ENCODE data around the gene UBE4B.

UBE4B gene

DNA sequence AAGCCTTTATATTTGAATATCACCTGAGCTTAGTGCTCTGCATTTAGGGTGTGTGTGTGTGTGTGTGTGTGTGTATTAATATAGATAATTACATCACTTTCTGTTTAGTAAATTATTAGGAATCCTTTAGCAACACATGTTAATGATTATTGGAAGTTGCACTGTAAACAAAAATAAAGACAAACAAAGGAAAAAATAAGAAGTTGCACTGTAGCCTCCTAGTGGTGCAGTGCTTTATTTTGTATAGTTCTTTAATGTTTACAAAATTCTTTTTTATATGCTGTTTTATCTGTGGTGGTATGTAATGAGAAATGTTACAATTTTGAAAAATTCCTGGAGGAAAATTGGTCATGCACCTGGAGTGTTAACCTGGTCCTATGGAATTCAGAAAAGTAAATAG is 69.2 kb downstream of the UBE4B start:
- H3K27me3 ChIP-seq (ENCODE audit: insufficient read depth, low read length), result no peaks in the 10 kb centered on the region
- peaks cover 10 to 17% of the 10 kb centered on the region in 2 experiments for H3K36me3 ChIP-seq (ENCODE audit: control insufficient read depth in 1 of 2, insufficient read depth in 2 of 2, low read length in 2 of 2)
- H3K4me3 ChIP-seq (ENCODE audit: low read depth, low read length), result no peak overlapping the region
- H2AK5ac ChIP-seq (ENCODE audit: low read length), result no peak overlapping the region
- no peaks in the 10 kb centered on the region for H3K79me2 ChIP-seq (ENCODE audit: control insufficient read depth, insufficient read depth, low read length, poor library complexity)
- no peaks in the 10 kb centered on the region for H3K4me1 ChIP-seq (ENCODE audit: control insufficient read depth in 1 of 2, insufficient read depth in 2 of 2, low read length in 2 of 2)
- no peak overlapping the region for H4K91ac ChIP-seq (ENCODE audit: low read depth, low read length)
- no peaks in the 10 kb centered on the region for H3K79me1 ChIP-seq (ENCODE audit: low read length)
- H3K14ac ChIP-seq (ENCODE audit: low read length), result no peak overlapping the region
- H3K27ac ChIP-seq (ENCODE audit: low read depth, low read length), result no peak overlapping the region
- no peak overlapping the region for H3K23ac ChIP-seq (ENCODE audit: low read length)
- no peak overlapping the region for H4K8ac ChIP-seq (ENCODE audit: low read depth, low read length)
- H2AFZ ChIP-seq (ENCODE audit: insufficient read depth, low read length, poor library complexity), result no peak overlapping the region
- DNase-seq, result no peak
- no peak overlapping the region for H3K4me2 ChIP-seq (ENCODE audit: low read length)
- no peak overlapping the region for H3K4ac ChIP-seq (ENCODE audit: low read depth, low read length)
- H2BK12ac ChIP-seq (ENCODE audit: low read length), result no peak overlapping the region
- H3K9me3 ChIP-seq (ENCODE audit: insufficient read depth, low read depth, low read length), result no peaks in the 10 kb centered on the region
- no peak overlapping the region for H3K9ac ChIP-seq (ENCODE audit: low read length)
- no peak overlapping the region for H2BK120ac ChIP-seq (ENCODE audit: insufficient read depth, low read length, poor library complexity)
- H4K12ac ChIP-seq (ENCODE audit: low read depth, low read length), result no peak overlapping the region
- no peak overlapping the region for H3K18ac ChIP-seq (ENCODE audit: low read length)
- H2BK5ac ChIP-seq (ENCODE audit: low read depth, low read length, poor library complexity), result no peak overlapping the region

- H4K91ac ChIP-seq (ENCODE audit: low read depth, low read length), result no peak overlapping the region
- H3K4me1 ChIP-seq (ENCODE audit: control insufficient read depth in 1 of 2, insufficient read depth in 2 of 2, low read length in 2 of 2), result peaks cover 2 to 3% of the 10 kb centered on the region in 2 experiments
- no peak overlapping the region for H3K14ac ChIP-seq (ENCODE audit: low read length)
- DNase-seq, result no peak
- no peak overlapping the region for H2BK5ac ChIP-seq (ENCODE audit: low read depth, low read length, poor library complexity)
- no peak overlapping the region for H2BK12ac ChIP-seq (ENCODE audit: low read length)
- H3K36me3 ChIP-seq (ENCODE audit: control insufficient read depth in 1 of 2, insufficient read depth in 2 of 2, low read length in 2 of 2), result peaks cover 10 to 17% of the 10 kb centered on the region in 2 experiments
- WGBS (ENCODE audit: extremely low coverage, insufficient coverage, insufficient read length), result no CpG with 5 or more reads among the region's 5 CpGs
- no peak overlapping the region for H2AK5ac ChIP-seq (ENCODE audit: low read length)
- H3K9ac ChIP-seq (ENCODE audit: low read length), result no peak overlapping the region
- H3K9me3 ChIP-seq (ENCODE audit: insufficient read depth, low read depth, low read length), result no peaks in the 10 kb centered on the region
- H4K8ac ChIP-seq (ENCODE audit: low read depth, low read length), result no peak overlapping the region
- H2AFZ ChIP-seq (ENCODE audit: insufficient read depth, low read length, poor library complexity), result no peak overlapping the region
- no peak overlapping the region for H3K4me3 ChIP-seq (ENCODE audit: low read depth, low read length)
- no peaks in the 10 kb centered on the region for H3K79me2 ChIP-seq (ENCODE audit: control insufficient read depth, insufficient read depth, low read length, poor library complexity)
- H4K12ac ChIP-seq (ENCODE audit: low read depth, low read length), result no peak overlapping the region
- H3K18ac ChIP-seq (ENCODE audit: low read length), result no peak overlapping the region
- H3K23ac ChIP-seq (ENCODE audit: low read length), result no peak overlapping the region
- no peak overlapping the region for H2BK120ac ChIP-seq (ENCODE audit: insufficient read depth, low read length, poor library complexity)
- H3K27ac ChIP-seq (ENCODE audit: low read depth, low read length), result no peak overlapping the region
- H3K4ac ChIP-seq (ENCODE audit: low read depth, low read length), result no peak overlapping the region
- H3K27me3 ChIP-seq (ENCODE audit: insufficient read depth, low read length), result no peaks in the 10 kb centered on the region
- no peaks in the 10 kb centered on the region for H3K79me1 ChIP-seq (ENCODE audit: low read length)
- no peak overlapping the region for H3K4me2 ChIP-seq (ENCODE audit: low read length)
Measured at GRCh38 chr1:10103193-10103592, 70.4 kb downstream of the UBE4B start.

DNA sequence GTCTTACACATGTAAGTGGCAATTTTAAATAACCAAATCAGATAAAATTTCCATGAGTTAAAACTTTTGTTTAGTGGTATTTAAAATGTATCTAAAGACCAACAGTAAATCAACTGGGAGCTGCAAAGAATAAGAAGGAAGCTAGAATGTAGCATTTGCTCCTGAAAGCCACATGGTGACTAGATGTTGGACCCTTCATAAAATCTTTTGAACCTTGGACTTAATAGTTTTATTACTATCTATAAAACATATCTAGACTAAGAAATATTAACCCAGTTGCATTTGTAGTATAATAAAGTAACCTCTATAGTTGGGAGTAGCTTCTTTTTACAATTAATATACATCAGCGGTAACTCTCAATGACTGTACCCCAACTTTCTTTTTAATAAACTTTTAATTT is 72.1 kb downstream of the UBE4B start:
- H3K18ac ChIP-seq (ENCODE audit: low read length), result no peak overlapping the region
- no peak overlapping the region for H2AK5ac ChIP-seq (ENCODE audit: low read length)
- H3K36me3 ChIP-seq (ENCODE audit: control insufficient read depth in 1 of 2, insufficient read depth in 2 of 2, low read length in 2 of 2), result peaks cover 10 to 17% of the 10 kb centered on the region in 2 experiments
- no peak overlapping the region for H4K91ac ChIP-seq (ENCODE audit: low read depth, low read length)
- H3K27ac ChIP-seq (ENCODE audit: low read depth, low read length), result no peak overlapping the region
- no peak overlapping the region for H3K4ac ChIP-seq (ENCODE audit: low read depth, low read length)
- H3K4me2 ChIP-seq (ENCODE audit: low read length), result no peak overlapping the region
- H2AFZ ChIP-seq (ENCODE audit: insufficient read depth, low read length, poor library complexity), result no peak overlapping the region
- DNase-seq, result no peak
- H3K23ac ChIP-seq (ENCODE audit: low read length), result no peak overlapping the region
- no peaks in the 10 kb centered on the region for H3K27me3 ChIP-seq (ENCODE audit: insufficient read depth, low read length)
- H3K79me2 ChIP-seq (ENCODE audit: control insufficient read depth, insufficient read depth, low read length, poor library complexity), result no peaks in the 10 kb centered on the region
- no peaks in the 10 kb centered on the region for H3K9me3 ChIP-seq (ENCODE audit: insufficient read depth, low read depth, low read length)
- no peak overlapping the region for H2BK120ac ChIP-seq (ENCODE audit: insufficient read depth, low read length, poor library complexity)
- H3K4me3 ChIP-seq (ENCODE audit: low read depth, low read length), result no peak overlapping the region
- WGBS (ENCODE audit: extremely low coverage, insufficient coverage, insufficient read length), result no CpG with 5 or more reads among the region's 1 CpG
- H3K4me1 ChIP-seq (ENCODE audit: control insufficient read depth in 1 of 2, insufficient read depth in 2 of 2, low read length in 2 of 2), result peaks cover 2 to 3% of the 10 kb centered on the region in 2 experiments
- no peak overlapping the region for H3K14ac ChIP-seq (ENCODE audit: low read length)
- H2BK5ac ChIP-seq (ENCODE audit: low read depth, low read length, poor library complexity), result no peak overlapping the region
- H2BK12ac ChIP-seq (ENCODE audit: low read length), result no peak overlapping the region
- no peak overlapping the region for H4K8ac ChIP-seq (ENCODE audit: low read depth, low read length)
- no peak overlapping the region for H3K9ac ChIP-seq (ENCODE audit: low read length)
- H4K12ac ChIP-seq (ENCODE audit: low read depth, low read length), result no peak overlapping the region
- no peaks in the 10 kb centered on the region for H3K79me1 ChIP-seq (ENCODE audit: low read length)

- no peaks in the 10 kb centered on the region for H3K27me3 ChIP-seq (ENCODE audit: insufficient read depth, low read length)
- peaks cover 2 to 3% of the 10 kb centered on the region in 2 experiments for H3K4me1 ChIP-seq (ENCODE audit: control insufficient read depth in 1 of 2, insufficient read depth in 2 of 2, low read length in 2 of 2)
- WGBS (ENCODE audit: extremely low coverage, insufficient coverage, insufficient read length), result no CpG with 5 or more reads among the region's 4 CpGs
- no peak overlapping the region for H3K9ac ChIP-seq (ENCODE audit: low read length)
- no peaks in the 10 kb centered on the region for H3K9me3 ChIP-seq (ENCODE audit: insufficient read depth, low read depth, low read length)
- H2AFZ ChIP-seq (ENCODE audit: insufficient read depth, low read length, poor library complexity), result no peak overlapping the region
- no peak overlapping the region for H2AK5ac ChIP-seq (ENCODE audit: low read length)
- H3K4me3 ChIP-seq (ENCODE audit: low read depth, low read length), result no peak overlapping the region
- no peak overlapping the region for H4K91ac ChIP-seq (ENCODE audit: low read depth, low read length)
- H2BK12ac ChIP-seq (ENCODE audit: low read length), result no peak overlapping the region
- H3K23ac ChIP-seq (ENCODE audit: low read length), result no peak overlapping the region
- H4K12ac ChIP-seq (ENCODE audit: low read depth, low read length), result no peak overlapping the region
- no peak overlapping the region for H3K4ac ChIP-seq (ENCODE audit: low read depth, low read length)
- no peak overlapping the region for H3K18ac ChIP-seq (ENCODE audit: low read length)
- no peak overlapping the region for H3K14ac ChIP-seq (ENCODE audit: low read length)
- H3K79me1 ChIP-seq (ENCODE audit: low read length), result no peaks in the 10 kb centered on the region
- no peak for DNase-seq
- H3K4me2 ChIP-seq (ENCODE audit: low read length), result no peak overlapping the region
- H2BK120ac ChIP-seq (ENCODE audit: insufficient read depth, low read length, poor library complexity), result no peak overlapping the region
- H3K79me2 ChIP-seq (ENCODE audit: control insufficient read depth, insufficient read depth, low read length, poor library complexity), result no peaks in the 10 kb centered on the region
- no peak overlapping the region for H4K8ac ChIP-seq (ENCODE audit: low read depth, low read length)
- H3K36me3 ChIP-seq (ENCODE audit: control insufficient read depth in 1 of 2, insufficient read depth in 2 of 2, low read length in 2 of 2), result peaks cover 10 to 17% of the 10 kb centered on the region in 2 experiments
- H3K27ac ChIP-seq (ENCODE audit: low read depth, low read length), result no peak overlapping the region
- no peak overlapping the region for H2BK5ac ChIP-seq (ENCODE audit: low read depth, low read length, poor library complexity)
Measured at GRCh38 chr1:10105484-10105883, 72.7 kb downstream of the UBE4B start.
